Neural cell (in vitro differentiated cells): ENCODE data around the gene KXD1. TPM values are rescaled to one million over a fixed set of nuclear protein-coding genes. Genes with fewer than 3 reads are reported as not detected.

ENCODE experiments used
- H2AFZ ChIP-seq: fragments of 200-600, 300-800 bp; sonication (generic), shearing (Covaris generic); 2 replicates; pipeline ENCODE4 v1.6.0; 2014; ENCODE audit warnings: low read depth, mild to moderate bottlenecking, antibody characterized with exemption, low read length, moderate library complexity
- H3F3A ChIP-seq: fragments of 200-600 bp; shearing (Covaris generic); 2 replicates; pipeline ENCODE4 v1.6.1; 2016; ENCODE audit warnings: mild to moderate bottlenecking, moderate library complexity, mixed read lengths, antibody characterized with exemption, low read length; ENCODE audit not compliant: insufficient read depth, poor library complexity, severe bottlenecking
- H3K27ac ChIP-seq: fragments of 200-600, 300-800 bp; sonication (generic), shearing (Covaris generic); 2 replicates; pipeline ENCODE4 v1.5.1; 2014; ENCODE audit warnings: mild to moderate bottlenecking, low read length, moderate library complexity
- H3K27me3 ChIP-seq: fragments of 300-800, 200-600 bp; sonication (generic), shearing (Covaris generic); 2 replicates; pipeline ENCODE4 v1.6.0; 2014; ENCODE audit warnings: mild to moderate bottlenecking, low read depth, low read length, moderate library complexity; ENCODE audit not compliant: insufficient read depth
- H3K36me3 ChIP-seq: fragments of 300-800, 200-600 bp; sonication (generic), shearing (Covaris generic); 2 replicates; pipeline ENCODE4 v1.5.1; 2014; ENCODE audit warnings: mild to moderate bottlenecking, antibody characterized with exemption, low read length, moderate library complexity; ENCODE audit not compliant: insufficient read depth
- H3K4me2 ChIP-seq: fragments of 300-800, 200-600 bp; sonication (generic), shearing (Covaris generic); 2 replicates; pipeline ENCODE4 v1.6.0; 2014; ENCODE audit warnings: mild to moderate bottlenecking, low read length
- H3K4me3 ChIP-seq: fragments of 300-800, 200-600 bp; sonication (generic), shearing (Covaris generic); 2 replicates; pipeline ENCODE4 v1.5.1; 2014; ENCODE audit warnings: mild to moderate bottlenecking, low read length, moderate library complexity
- H3K79me2 ChIP-seq: fragments of 200-600 bp; shearing (Covaris generic); replicated peaks from 2 replicates; pipeline ENCODE4 v1.6.0; 2014; ENCODE audit warnings: mild to moderate bottlenecking, low read length, moderate library complexity; ENCODE audit not compliant: insufficient read depth
- H3K9ac ChIP-seq: fragments of 300-800, 200-600 bp; sonication (generic), shearing (Covaris generic); 2 replicates; pipeline ENCODE4 v1.6.1; 2016; ENCODE audit warnings: mild to moderate bottlenecking, low read length, mixed read lengths
- H3K9me2 ChIP-seq: fragments of 200-600 bp; shearing (Covaris generic); 2 replicates; pipeline ENCODE4 v1.6.1; 2016; ENCODE audit warnings: mild to moderate bottlenecking, low read length, mixed read lengths; ENCODE audit not compliant: insufficient read depth
- H3K9me3 ChIP-seq: fragments of 200-600, 300-800 bp; sonication (generic), shearing (Covaris generic); 2 replicates; pipeline ENCODE4 v1.6.1; 2016; ENCODE audit warnings: mild to moderate bottlenecking, mixed run types, low read length, moderate library complexity, mixed read lengths
- H4K20me1 ChIP-seq: fragments of 200-600 bp; shearing (Covaris generic); 2 replicates; pipeline ENCODE4 v1.6.1; 2016; ENCODE audit warnings: mild to moderate bottlenecking, mixed run types; ENCODE audit not compliant: insufficient read depth
- CTCF ChIP-seq: fragments of 450-650 bp; IDR thresholded peaks from 2 replicates; pipeline ENCODE4 v1.5.1; 2014; ENCODE audit warnings: antibody characterized with exemption, mild to moderate bottlenecking, moderate library complexity; ENCODE audit not compliant: poor library complexity, severe bottlenecking
- EP300 ChIP-seq: fragments of 450-650 bp; conservative IDR thresholded peaks from 2 replicates; pipeline ENCODE4 v1.6.1; 2014; ENCODE audit warnings: antibody characterized with exemption, mild to moderate bottlenecking, moderate library complexity; ENCODE audit not compliant: poor library complexity, severe bottlenecking
- EZH2 ChIP-seq: fragments of 200-600, 300-800 bp; shearing (Covaris generic), sonication (generic); IDR thresholded peaks from 2 replicates; pipeline ENCODE4 v1.6.1; 2014; ENCODE audit warnings: antibody characterized with exemption, low read length, borderline replicate concordance, mild to moderate bottlenecking; ENCODE audit not compliant: insufficient read depth, poor library complexity, severe bottlenecking
- MXI1 ChIP-seq: fragments of 450-650 bp; conservative IDR thresholded peaks from 2 replicates; pipeline ENCODE4 v1.6.1; 2014; ENCODE audit warnings: antibody characterized with exemption, mild to moderate bottlenecking; ENCODE audit not compliant: poor library complexity, severe bottlenecking
- POLR2AphosphoS5 ChIP-seq: IDR thresholded peaks from 2 replicates; pipeline ENCODE4 v1.6.1; 2012
- REST ChIP-seq: IDR thresholded peaks from 2 replicates; pipeline ENCODE4 v1.6.1; 2012; ENCODE audit warnings: borderline replicate concordance
- polyA plus RNA-seq: library from polyadenylated mRNA; depleted of rRNA; stranded (reverse); fragments of >200 nt; gene quantifications from 2 replicates; pipeline ENCODE4 v1.2.3, GENCODE V29; 2014

KXD1 gene
- polyA plus RNA-seq, 1 donor from 2014 or later: 55.8 TPM

- peaks cover 50% of the 10 kb centered on the region for H3K27me3 ChIP-seq
- H3K9ac ChIP-seq: no peak overlapping the region
- H3F3A ChIP-seq: no peaks in the 10 kb centered on the region
- H3K9me3 ChIP-seq: no peaks in the 10 kb centered on the region
- H3K4me3 ChIP-seq: no peak overlapping the region
- no peaks in the 10 kb centered on the region for H3K79me2 ChIP-seq
- no peak overlapping the region for H3K27ac ChIP-seq
- H3K36me3 ChIP-seq: no peaks in the 10 kb centered on the region
- TF ChIP-seq EP300 (no peak), EZH2 (no peak), REST (no peak), POLR2AphosphoS5 (no peak), MXI1 (no peak)
- H3K9me2 ChIP-seq: no peaks in the 10 kb centered on the region
- no peak overlapping the region for H2AFZ ChIP-seq
- H3K4me2 ChIP-seq: no peak overlapping the region
- H4K20me1 ChIP-seq: no peaks in the 10 kb centered on the region
Observed at GRCh38 chr19:18601875-18602274, 44.2 kb downstream of the KXD1 start.

GRCh38 chr19:18603255-18603957 is 45.7 kb downstream of the KXD1 start:
- no peaks in the 10 kb centered on the region for H3F3A ChIP-seq
- no peak overlapping the region for H3K4me3 ChIP-seq
- H3K9me3 ChIP-seq: no peaks in the 10 kb centered on the region
- no peaks in the 10 kb centered on the region for H4K20me1 ChIP-seq
- no peaks in the 10 kb centered on the region for H3K36me3 ChIP-seq
- TF ChIP-seq CTCF: peak; percentile 28
- TF ChIP-seq POLR2AphosphoS5: no peak
- no peak overlapping the region for H2AFZ ChIP-seq
- H3K4me2 ChIP-seq: no peak overlapping the region
- peaks cover 65% of the 10 kb centered on the region for H3K27me3 ChIP-seq
- H3K79me2 ChIP-seq: no peaks in the 10 kb centered on the region
- no peak overlapping the region for H3K9ac ChIP-seq
- no peaks in the 10 kb centered on the region for H3K9me2 ChIP-seq
- no peak overlapping the region for H3K27ac ChIP-seq
